Measurements from ENCODE around the gene AK9.

The AK9 gene

DNA sequence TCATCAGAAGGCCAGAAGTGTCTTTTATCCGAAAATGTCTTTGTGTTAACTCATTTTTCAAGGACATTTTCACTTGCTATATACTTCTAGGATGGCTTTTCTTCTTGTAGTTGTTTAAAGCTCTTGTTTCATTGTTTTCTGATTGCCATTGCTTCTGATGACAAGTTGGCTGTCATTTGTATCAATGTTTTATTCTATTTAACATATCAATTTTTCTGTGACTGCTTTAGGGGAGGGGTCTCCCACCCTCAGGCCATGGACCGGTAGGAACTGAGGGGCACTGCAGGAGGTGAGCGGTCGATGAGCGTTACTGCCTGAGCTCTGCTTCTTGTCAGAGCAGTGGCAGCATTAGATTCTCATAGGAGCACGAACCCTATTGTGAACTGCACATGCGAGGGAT lies 65.8 kb downstream of the AK9 start:
- no peaks in the 10 kb centered on the region for H3K27me3 ChIP-seq (ENCODE audit: control insufficient read depth, insufficient read depth, low read length)
- no peak overlapping the region for H3K4me2 ChIP-seq (ENCODE audit: low read length)
- H3K9me3 ChIP-seq (ENCODE audit: control insufficient read depth, low read length): no peaks in the 10 kb centered on the region
- TF ChIP-seq, protein P1, sequence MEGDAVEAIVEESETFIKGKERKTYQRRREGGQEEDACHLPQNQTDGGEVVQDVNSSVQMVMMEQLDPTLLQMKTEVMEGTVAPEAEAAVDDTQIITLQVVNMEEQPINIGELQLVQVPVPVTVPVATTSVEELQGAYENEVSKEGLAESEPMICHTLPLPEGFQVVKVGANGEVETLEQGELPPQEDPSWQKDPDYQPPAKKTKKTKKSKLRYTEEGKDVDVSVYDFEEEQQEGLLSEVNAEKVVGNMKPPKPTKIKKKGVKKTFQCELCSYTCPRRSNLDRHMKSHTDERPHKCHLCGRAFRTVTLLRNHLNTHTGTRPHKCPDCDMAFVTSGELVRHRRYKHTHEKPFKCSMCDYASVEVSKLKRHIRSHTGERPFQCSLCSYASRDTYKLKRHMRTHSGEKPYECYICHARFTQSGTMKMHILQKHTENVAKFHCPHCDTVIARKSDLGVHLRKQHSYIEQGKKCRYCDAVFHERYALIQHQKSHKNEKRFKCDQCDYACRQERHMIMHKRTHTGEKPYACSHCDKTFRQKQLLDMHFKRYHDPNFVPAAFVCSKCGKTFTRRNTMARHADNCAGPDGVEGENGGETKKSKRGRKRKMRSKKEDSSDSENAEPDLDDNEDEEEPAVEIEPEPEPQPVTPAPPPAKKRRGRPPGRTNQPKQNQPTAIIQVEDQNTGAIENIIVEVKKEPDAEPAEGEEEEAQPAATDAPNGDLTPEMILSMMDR (IDR thresholded peaks at IDR 0.05): no peak
- no peaks in the 10 kb centered on the region for H3K4me1 ChIP-seq
- H3K79me2 ChIP-seq: no peaks in the 10 kb centered on the region
- no peak overlapping the region for H3K4me3 ChIP-seq (ENCODE audit: low read depth, low read length)
- H3K36me3 ChIP-seq (ENCODE audit: control insufficient read depth, insufficient read depth, low read length): peaks cover 3% of the 10 kb centered on the region
- H3K27ac ChIP-seq: no peak overlapping the region
- no peak overlapping the region for H2AFZ ChIP-seq
- no peak overlapping the region for H3K9ac ChIP-seq

- no peaks in the 10 kb centered on the region for H3K27me3 ChIP-seq (ENCODE audit: control insufficient read depth, insufficient read depth, low read length)
- H3K9me3 ChIP-seq (ENCODE audit: control insufficient read depth, low read length): no peaks in the 10 kb centered on the region
- no peaks in the 10 kb centered on the region for H3K4me1 ChIP-seq
- H3K79me2 ChIP-seq: no peaks in the 10 kb centered on the region
- no peak overlapping the region for H3K4me3 ChIP-seq (ENCODE audit: low read depth, low read length)
- H2AFZ ChIP-seq: no peak overlapping the region
- H3K9ac ChIP-seq: no peak overlapping the region
- H3K36me3 ChIP-seq (ENCODE audit: control insufficient read depth, insufficient read depth, low read length): peaks cover 3% of the 10 kb centered on the region
- H3K4me2 ChIP-seq (ENCODE audit: low read length): no peak overlapping the region
- TF ChIP-seq, protein P1 (IDR thresholded peaks at IDR 0.05): no peak
- no peak overlapping the region for H3K27ac ChIP-seq
These were observed 67.7 kb downstream of the AK9 start for GRCh38 chr6:109623288-109623687.

DNA sequence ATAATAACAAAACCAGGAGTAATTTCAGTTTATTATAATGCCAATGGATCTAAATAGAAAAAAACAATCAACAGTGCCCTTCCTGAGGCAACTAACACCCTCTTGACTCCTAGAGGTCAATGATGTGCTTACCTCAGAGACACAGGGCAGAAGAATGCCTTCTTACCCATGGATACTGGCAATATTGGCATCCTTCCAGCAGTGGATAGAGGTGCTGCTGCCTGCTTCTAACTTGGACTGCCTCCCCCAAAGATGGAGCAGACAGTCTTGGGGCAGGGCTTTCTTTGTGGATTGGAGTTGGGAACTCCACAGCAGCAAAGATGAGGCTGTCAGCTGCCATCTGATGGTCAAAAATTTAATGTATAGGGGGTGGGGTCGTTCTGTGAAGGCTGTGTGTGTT lies 78.7 kb downstream of the AK9 start:
- Histone ChIP-seq H3K27ac (no peak overlapping the region), H3K9me3 (ENCODE audit: control insufficient read depth, low read length) (no peaks in the 10 kb centered on the region), H3K4me3 (ENCODE audit: low read depth, low read length) (no peak overlapping the region), H3K79me2 (no peaks in the 10 kb centered on the region), H3K4me1 (no peaks in the 10 kb centered on the region), H3K27me3 (ENCODE audit: control insufficient read depth, insufficient read depth, low read length) (no peaks in the 10 kb centered on the region), H3K36me3 (ENCODE audit: control insufficient read depth, insufficient read depth, low read length) (no peaks in the 10 kb centered on the region), H3K9ac (no peak overlapping the region), H3K4me2 (ENCODE audit: low read length) (no peak overlapping the region), H2AFZ (no peak overlapping the region)
- TF ChIP-seq, protein P1 (IDR thresholded peaks at IDR 0.05): no peak

DNA sequence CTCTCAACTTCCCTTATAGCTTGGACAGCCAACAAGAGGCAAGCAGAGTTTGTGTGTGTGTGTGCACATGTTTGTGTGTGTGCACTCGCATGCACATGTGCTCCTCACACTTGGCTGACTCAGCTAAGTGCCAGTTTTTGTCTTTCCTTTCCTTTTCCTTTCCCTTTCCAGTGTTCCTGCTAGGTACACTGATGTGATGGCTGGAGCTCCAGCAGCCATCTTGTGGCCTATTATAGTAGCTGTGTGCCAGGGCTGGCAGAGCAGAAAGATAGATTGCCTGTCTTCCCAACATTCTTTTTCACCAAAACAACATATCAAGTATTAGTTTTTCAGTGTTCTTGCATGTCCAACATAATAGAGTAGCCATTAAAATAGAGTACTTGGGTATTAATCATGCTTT lies 79.5 kb downstream of the AK9 start:
- H3K27me3 ChIP-seq (ENCODE audit: control insufficient read depth, insufficient read depth, low read length): no peaks in the 10 kb centered on the region
- H3K4me3 ChIP-seq (ENCODE audit: low read depth, low read length): no peak overlapping the region
- no peaks in the 10 kb centered on the region for H3K79me2 ChIP-seq
- H3K4me1 ChIP-seq: no peaks in the 10 kb centered on the region
- H3K9me3 ChIP-seq (ENCODE audit: control insufficient read depth, low read length): no peaks in the 10 kb centered on the region
- H3K27ac ChIP-seq: no peak overlapping the region
- H3K36me3 ChIP-seq (ENCODE audit: control insufficient read depth, insufficient read depth, low read length): no peaks in the 10 kb centered on the region
- H3K9ac ChIP-seq: no peak overlapping the region
- no peak overlapping the region for H3K4me2 ChIP-seq (ENCODE audit: low read length)
- no peak overlapping the region for H2AFZ ChIP-seq
- TF ChIP-seq, protein P1 (IDR thresholded peaks at IDR 0.05): no peak

- Histone ChIP-seq H3K27me3 (ENCODE audit: control insufficient read depth, insufficient read depth, low read length) (no peaks in the 10 kb centered on the region), H3K9ac (no peak overlapping the region), H3K27ac (no peak overlapping the region), H3K4me3 (ENCODE audit: low read depth, low read length) (no peak overlapping the region), H3K79me2 (no peaks in the 10 kb centered on the region), H3K9me3 (ENCODE audit: control insufficient read depth, low read length) (no peaks in the 10 kb centered on the region), H2AFZ (no peak overlapping the region), H3K4me2 (ENCODE audit: low read length) (no peak overlapping the region), H3K36me3 (ENCODE audit: control insufficient read depth, insufficient read depth, low read length) (no peaks in the 10 kb centered on the region), H3K4me1 (no peaks in the 10 kb centered on the region)
- TF ChIP-seq, protein P1 (IDR thresholded peaks at IDR 0.05): no peak
These were observed 80.4 kb downstream of the AK9 start for GRCh38 chr6:109610590-109610989.
